ENCODE data around the gene JARID2. TPM values are rescaled to one million over a fixed set of nuclear protein-coding genes. Genes with fewer than 3 reads are reported as not detected.

The JARID2 gene
- polyA plus RNA-seq, 1 donor from 2014 or later: 25.5 TPM

- Histone ChIP-seq H3F3A (ENCODE audit: insufficient read depth, low read length, poor library complexity, severe bottlenecking) (no peaks in the 10 kb centered on the region), H2AFZ (ENCODE audit: low read depth, low read length) (no peak overlapping the region), H3K9me3 (ENCODE audit: low read length) (no peaks in the 10 kb centered on the region), H3K4me3 (ENCODE audit: low read length) (no peak overlapping the region), H3K27ac (ENCODE audit: low read length) (no peak overlapping the region), H3K27me3 (ENCODE audit: insufficient read depth, low read depth, low read length) (no peaks in the 10 kb centered on the region), H3K36me3 (ENCODE audit: insufficient read depth, low read length) (no peaks in the 10 kb centered on the region), H3K79me2 (replicated peaks; ENCODE audit: insufficient read depth, low read length) (no peaks in the 10 kb centered on the region), H4K20me1 (ENCODE audit: insufficient read depth) (no peaks in the 10 kb centered on the region), H3K9ac (ENCODE audit: low read length) (no peak overlapping the region), H3K4me2 (ENCODE audit: low read length) (no peak overlapping the region), H3K9me2 (ENCODE audit: insufficient read depth, low read length) (no peaks in the 10 kb centered on the region)
- no peak for TF ChIP-seq POLR2AphosphoS5 (IDR thresholded peaks at IDR 0.05)
- no peak for TF ChIP-seq REST (IDR thresholded peaks at IDR 0.05; ENCODE audit: borderline replicate concordance)
- no peak for TF ChIP-seq TAF1 (IDR thresholded peaks at IDR 0.05; ENCODE audit: low read depth)
- TF ChIP-seq MXI1 (conservative IDR thresholded peaks at IDR 0.05; ENCODE audit: poor library complexity, severe bottlenecking): no peak
- TF ChIP-seq SMC3 (conservative IDR thresholded peaks at IDR 0.05; ENCODE audit: poor library complexity): no peak
- TF ChIP-seq EP300 (conservative IDR thresholded peaks at IDR 0.05; ENCODE audit: poor library complexity, severe bottlenecking): no peak
- no peak for TF ChIP-seq RAD21 (conservative IDR thresholded peaks at IDR 0.05)
- no peak for TF ChIP-seq CTCF (IDR thresholded peaks at IDR 0.05; ENCODE audit: poor library complexity, severe bottlenecking)
- TF ChIP-seq EZH2 (IDR thresholded peaks at IDR 0.05; ENCODE audit: borderline replicate concordance, insufficient read depth, low read length, poor library complexity, severe bottlenecking): no peak
These were observed 315.8 kb downstream of the JARID2 start for GRCh38 chr6:15561447-15562199.

- no peak overlapping the region for H2AFZ ChIP-seq (ENCODE audit: low read depth, low read length)
- no peak overlapping the region for H3K27ac ChIP-seq (ENCODE audit: low read length)
- no peaks in the 10 kb centered on the region for H3K27me3 ChIP-seq (ENCODE audit: insufficient read depth, low read depth, low read length)
- H3K4me2 ChIP-seq (ENCODE audit: low read length): no peak overlapping the region
- no peaks in the 10 kb centered on the region for H4K20me1 ChIP-seq (ENCODE audit: insufficient read depth)
- H3K9ac ChIP-seq (ENCODE audit: low read length): no peak overlapping the region
- no peaks in the 10 kb centered on the region for H3K9me3 ChIP-seq (ENCODE audit: low read length)
- H3K36me3 ChIP-seq (ENCODE audit: insufficient read depth, low read length): no peaks in the 10 kb centered on the region
- no peaks in the 10 kb centered on the region for H3K79me2 ChIP-seq (replicated peaks; ENCODE audit: insufficient read depth, low read length)
- H3K4me3 ChIP-seq (ENCODE audit: low read length): no peak overlapping the region
- no peaks in the 10 kb centered on the region for H3K9me2 ChIP-seq (ENCODE audit: insufficient read depth, low read length)
- TF ChIP-seq TAF1 (IDR thresholded peaks at IDR 0.05; ENCODE audit: low read depth): no peak
- no peak for TF ChIP-seq SMC3 (conservative IDR thresholded peaks at IDR 0.05; ENCODE audit: poor library complexity)
- no peak for TF ChIP-seq POLR2AphosphoS5 (IDR thresholded peaks at IDR 0.05)
- TF ChIP-seq EZH2 (IDR thresholded peaks at IDR 0.05; ENCODE audit: borderline replicate concordance, insufficient read depth, low read length, poor library complexity, severe bottlenecking): no peak
- no peak for TF ChIP-seq REST (IDR thresholded peaks at IDR 0.05; ENCODE audit: borderline replicate concordance)
- no peak for TF ChIP-seq RAD21 (conservative IDR thresholded peaks at IDR 0.05)
- TF ChIP-seq CTCF (IDR thresholded peaks at IDR 0.05; ENCODE audit: poor library complexity, severe bottlenecking): no peak
- no peak for TF ChIP-seq MXI1 (conservative IDR thresholded peaks at IDR 0.05; ENCODE audit: poor library complexity, severe bottlenecking)
- TF ChIP-seq EP300 (conservative IDR thresholded peaks at IDR 0.05; ENCODE audit: poor library complexity, severe bottlenecking): no peak
- no peaks in the 10 kb centered on the region for H3F3A ChIP-seq (ENCODE audit: insufficient read depth, low read length, poor library complexity, severe bottlenecking)
These were observed 317.1 kb downstream of the JARID2 start for GRCh38 chr6:15562977-15563376.
